ENCODE measurements around the gene RGS6. TPM values are rescaled to one million over a fixed set of nuclear protein-coding genes. Genes with fewer than 3 reads are reported as not detected.

The RGS6 gene
- total RNA-seq, 4 donors from 2014 or later = 7.6 to 25.3 (median 17.2) TPM

GRCh38 chr14:72053651-72054050 lies 121.4 kb downstream of the RGS6 start:
- TF ChIP-seq POLR2A (IDR thresholded peaks at IDR 0.05) (no peak), CTCF (IDR thresholded peaks at IDR 0.05) (no peak)
- H3K4me1 ChIP-seq = no peaks in the 10 kb centered on the region
- H3K9me3 ChIP-seq = no peaks in the 10 kb centered on the region
- 86 to 90% methylated on average over 3 of the region's 3 CpGs for WGBS, 2 donors
- DNase-seq = no peak
- H3K27ac ChIP-seq = no peak overlapping the region
- no peaks in the 10 kb centered on the region for H3K27me3 ChIP-seq
- no peak overlapping the region for H3K4me3 ChIP-seq (replicated peaks in 1 of 3)
- H3K36me3 ChIP-seq = no peaks in the 10 kb centered on the region
- intact Hi-C loops (cut with DNase I) = no loop called here

GRCh38 chr14:72054911-72055310 lies 122.7 kb downstream of the RGS6 start:
- no peak overlapping the region for H3K27ac ChIP-seq
- no peaks in the 10 kb centered on the region for H3K9me3 ChIP-seq
- no peak for DNase-seq
- intact Hi-C loops (cut with DNase I) = no loop called here
- H3K4me1 ChIP-seq = no peaks in the 10 kb centered on the region
- 76 to 79% methylated on average over 4 of the region's 4 CpGs for WGBS, 2 donors
- H3K36me3 ChIP-seq = no peaks in the 10 kb centered on the region
- TF ChIP-seq POLR2A (IDR thresholded peaks at IDR 0.05) (no peak), CTCF (IDR thresholded peaks at IDR 0.05) (no peak)
- no peaks in the 10 kb centered on the region for H3K27me3 ChIP-seq
- H3K4me3 ChIP-seq (replicated peaks in 1 of 3) = no peak overlapping the region

- 92% methylated on average over 4 of the region's 4 CpGs for WGBS, 2 donors
- H3K4me1 ChIP-seq = no peaks in the 10 kb centered on the region
- intact Hi-C loops (cut with DNase I) = no loop called here
- no peak overlapping the region for H3K4me3 ChIP-seq (replicated peaks in 1 of 3)
- no peak for TF ChIP-seq CTCF (IDR thresholded peaks at IDR 0.05)
- no peak for TF ChIP-seq POLR2A (IDR thresholded peaks at IDR 0.05)
- no peak overlapping the region for H3K27ac ChIP-seq
- DNase-seq = no peak
- no peaks in the 10 kb centered on the region for H3K9me3 ChIP-seq
- no peaks in the 10 kb centered on the region for H3K27me3 ChIP-seq
- no peaks in the 10 kb centered on the region for H3K36me3 ChIP-seq
Observed at GRCh38 chr14:72057701-72058285, 125.6 kb downstream of the RGS6 start.

DNA sequence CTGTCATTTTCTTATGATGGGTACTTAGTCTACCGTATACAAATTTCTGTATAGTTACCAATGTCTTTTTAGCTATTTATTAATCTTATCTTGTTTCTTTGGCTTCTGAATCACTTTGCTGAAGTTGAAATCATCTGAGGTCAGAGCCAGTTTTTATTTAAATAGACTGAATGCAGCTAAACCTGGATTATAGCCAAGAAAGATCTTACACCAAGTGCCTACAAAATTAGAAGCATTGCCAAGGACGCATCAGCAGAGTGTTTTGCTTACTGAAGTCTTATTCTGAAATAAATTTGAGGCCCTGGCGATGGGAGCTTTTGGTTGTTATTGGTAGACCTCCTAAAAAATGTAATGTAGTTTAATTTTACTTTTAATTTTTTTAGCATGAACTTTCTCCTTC lies 128.2 kb downstream of the RGS6 start:
- Histone ChIP-seq H3K9me3 (no peaks in the 10 kb centered on the region), H3K27ac (no peak overlapping the region), H3K36me3 (no peaks in the 10 kb centered on the region), H3K27me3 (no peaks in the 10 kb centered on the region), H3K4me1 (no peaks in the 10 kb centered on the region), H3K4me3 (replicated peaks in 1 of 3) (no peak overlapping the region)
- 45 to 62% methylated on average over 3 of the region's 3 CpGs for WGBS, 2 donors
- no peak for TF ChIP-seq POLR2A (IDR thresholded peaks at IDR 0.05)
- no peak for TF ChIP-seq CTCF (IDR thresholded peaks at IDR 0.05)
- DNase-seq = no peak
- intact Hi-C loops (cut with DNase I) = no loop called here

DNA sequence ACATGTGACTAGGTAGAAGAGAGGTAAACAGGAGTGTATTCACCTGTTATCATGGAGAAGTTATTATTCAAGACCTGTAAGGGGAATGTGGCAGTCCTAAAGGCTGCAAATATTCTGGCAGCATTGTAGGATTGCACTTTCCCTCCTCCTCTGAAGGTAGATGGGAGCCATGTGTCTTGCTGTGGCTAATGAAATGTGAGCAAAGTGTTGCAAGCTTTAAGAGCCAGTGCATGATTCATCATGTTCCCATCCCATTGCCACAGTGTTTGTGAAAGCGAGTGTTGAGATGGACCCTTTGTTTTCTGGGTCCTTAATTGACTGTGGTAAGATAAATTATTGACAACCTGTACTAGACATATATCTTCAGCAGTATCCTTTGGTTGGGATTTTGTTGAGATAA lies 128.7 kb downstream of the RGS6 start:
- Histone ChIP-seq H3K9me3 (no peaks in the 10 kb centered on the region), H3K4me1 (no peaks in the 10 kb centered on the region), H3K36me3 (no peaks in the 10 kb centered on the region), H3K27ac (no peak overlapping the region), H3K4me3 (replicated peaks in 1 of 3) (no peak overlapping the region), H3K27me3 (no peaks in the 10 kb centered on the region)
- no peak for TF ChIP-seq CTCF (IDR thresholded peaks at IDR 0.05)
- TF ChIP-seq POLR2A (IDR thresholded peaks at IDR 0.05) = no peak
- 94 to 100% methylated on average over 1 of the region's 1 CpG for WGBS, 2 donors
- no peak for DNase-seq
- intact Hi-C loops (cut with DNase I) = no loop called here

Data from thyroid gland (tissue), 4 donors.